ENCODE measurements around the gene CNNM2. TPM values are rescaled to one million over a fixed set of nuclear protein-coding genes. Genes with fewer than 3 reads are reported as not detected.
A peak's percentile ranks its signal among the peaks of the same experiment; 100 is the strongest.

Gene CNNM2
- total RNA-seq, 1 experiment from 2014 or later: 13.9 TPM

GRCh38 chr10:103072891-103073290, 154.8 kb downstream of the CNNM2 start:
- no peak for DNase-seq (ENCODE audit: low spot score)

- DNase-seq (ENCODE audit: low spot score): no peak
Measured at GRCh38 chr10:103077020-103077419, 158.9 kb downstream of the CNNM2 start.

GRCh38 chr10:103077491-103078308, 159.6 kb downstream of the CNNM2 start:
- DNase-seq (ENCODE audit: low spot score): no peak

GRCh38 chr10:103078309-103078615, 160.2 kb downstream of the CNNM2 start:
- no peak for DNase-seq (ENCODE audit: low spot score)

- no peak for DNase-seq (ENCODE audit: low spot score)
Measured at GRCh38 chr10:103078676-103079075, 160.6 kb downstream of the CNNM2 start.

- DNase-seq (ENCODE audit: low spot score): no peak
Measured at GRCh38 chr10:103079100-103079499, 161.0 kb downstream of the CNNM2 start.

GRCh38 chr10:103079946-103080345, 161.9 kb downstream of the CNNM2 start:
- no peak for DNase-seq (ENCODE audit: low spot score)

GRCh38 chr10:103080891-103081581, 162.9 kb downstream of the CNNM2 start:
- peak; percentile 15 for DNase-seq (ENCODE audit: low spot score)

- no peak for DNase-seq (ENCODE audit: low spot score)
Measured at GRCh38 chr10:103082683-103083082, 164.6 kb downstream of the CNNM2 start.

GRCh38 chr10:103083266-103083976, 165.3 kb downstream of the CNNM2 start:
- DNase-seq (ENCODE audit: low spot score): no peak

GRCh38 chr10:103083977-103084320, 165.9 kb downstream of the CNNM2 start:
- DNase-seq (ENCODE audit: low spot score): no peak

- DNase-seq (ENCODE audit: low spot score): no peak
Measured at GRCh38 chr10:103086261-103086660, 168.2 kb downstream of the CNNM2 start.

- no peak for DNase-seq (ENCODE audit: low spot score)
Measured at GRCh38 chr10:103086799-103087198, 168.7 kb downstream of the CNNM2 start.

- no peak for DNase-seq (ENCODE audit: low spot score)
Measured at GRCh38 chr10:103089493-103089892, 171.4 kb downstream of the CNNM2 start.

- no peak for DNase-seq (ENCODE audit: low spot score)
Measured at GRCh38 chr10:103090911-103091310, 172.8 kb downstream of the CNNM2 start.

GRCh38 chr10:103095005-103095404, 176.9 kb downstream of the CNNM2 start:
- no peak for DNase-seq (ENCODE audit: low spot score)

GRCh38 chr10:103096130-103096529, 178.0 kb downstream of the CNNM2 start:
- no peak for DNase-seq (ENCODE audit: low spot score)

GRCh38 chr10:103098240-103098639, 180.1 kb downstream of the CNNM2 start:
- DNase-seq (ENCODE audit: low spot score): no peak

GRCh38 chr10:103100620-103101019, 182.5 kb downstream of the CNNM2 start:
- no peak for DNase-seq (ENCODE audit: low spot score)

- no peak for DNase-seq (ENCODE audit: low spot score)
Measured at GRCh38 chr10:103102195-103102594, 184.1 kb downstream of the CNNM2 start.

- DNase-seq (ENCODE audit: low spot score): no peak
Measured at GRCh38 chr10:103103989-103104388, 185.9 kb downstream of the CNNM2 start.

- DNase-seq (ENCODE audit: low spot score): no peak
Measured at GRCh38 chr10:103104721-103105120, 186.6 kb downstream of the CNNM2 start.

GRCh38 chr10:103105462-103105861, 187.4 kb downstream of the CNNM2 start:
- DNase-seq (ENCODE audit: low spot score): no peak

Data from HT-29 (cell line).